ENCODE measurements around the gene CCDC171.

GRCh38 chr9:15889555-15889954 is 336.7 kb downstream of the CCDC171 start:
- TF ChIP-seq TAF1 (IDR thresholded peaks at IDR 0.05; ENCODE audit: low read depth) (no peak), FOXM1 (IDR thresholded peaks at IDR 0.05; ENCODE audit: borderline replicate concordance, low read depth) (no peak)
